H1 (cell line): Measurements from ENCODE around the gene HIGD2B. TPM values are rescaled to one million over a fixed set of nuclear protein-coding genes. Genes with fewer than 3 reads are reported as not detected.

Experiments
- CHD7 ChIP-seq: fragments of 300-600 bp; sonication (generic); IDR thresholded peaks from 2 replicates; pipeline ENCODE4 v1.7.1; 2012; ENCODE audit warnings: low read length, moderate library complexity, mild to moderate bottlenecking, inconsistent platforms; ENCODE audit not compliant: insufficient replicate concordance
- E2F6 ChIP-seq: IDR thresholded peaks from 2 replicates; pipeline ENCODE4 v1.6.1; 2012; ENCODE audit warnings: inconsistent platforms
- JUN ChIP-seq: IDR thresholded peaks from 2 replicates; pipeline ENCODE4 v1.6.1; 2011; ENCODE audit warnings: low read depth, mild to moderate bottlenecking, improper control_type of control experiment, low read length
- KDM5A ChIP-seq: fragments of 200-600 bp; IDR thresholded peaks from 2 replicates; pipeline ENCODE4 v1.7.1; 2012; ENCODE audit warnings: mild to moderate bottlenecking, low read length, inconsistent platforms, mixed read lengths
- NANOG ChIP-seq: IDR thresholded peaks from 2 replicates; pipeline ENCODE4 v1.6.1; 2011; ENCODE audit warnings: low read length, low read depth, mild to moderate bottlenecking, inconsistent platforms; ENCODE audit not compliant: insufficient read depth, poor library complexity, severe bottlenecking
- SP1 ChIP-seq: IDR thresholded peaks from 2 replicates; pipeline ENCODE4 v1.6.1; 2011; ENCODE audit warnings: low read depth, low read length
- polyA plus RNA-seq, 7 experiments: library from polyadenylated mRNA; depleted of rRNA in 3 of 7; stranded (reverse) in 5 of 7; unstranded in 2 of 7; fragments of >200 nt in 5 of 7; fragments of 200-250 nt in 2 of 7; gene quantifications; 1 replicate in 5 of 7; 2 replicates in 1 of 7; 4 replicates in 1 of 7; pipeline versions ENCODE4 v1.2.1 to v1.2.3, GENCODE V29; 2011 to 2013; ENCODE audit warnings: missing spikeins in 2 of 7, mixed read lengths in 2 of 7
- total RNA-seq: library from RNA; stranded (reverse); fragmentation: NEBNext Ultra II Directional; extraction: Animal tissue kit (Norgen Biotek cat#: 25700); gene quantifications from 2 replicates; pipeline ENCODE4 v1.2.1, GENCODE V29; 2021
- TF ChIP-seq, protein P1 (sequence below): IDR thresholded peaks from 2 replicates; pipeline ENCODE4 v1.6.1; 2012; ENCODE audit warnings: inconsistent platforms
- TF ChIP-seq, protein P2 (sequence below), 3 experiments: IDR thresholded peaks; 1 replicate in 2 of 3; 2 replicates in 1 of 3; pipeline versions ENCODE4 v1.5.1 to v1.6.1; 2011; ENCODE audit warnings: low read length in 3 of 3, mild to moderate bottlenecking in 3 of 3, inconsistent platforms in 2 of 3, low read depth in 1 of 3, moderate library complexity in 1 of 3; ENCODE audit not compliant: insufficient read depth in 1 of 3; ENCODE audit errors: control extremely low read depth in 1 of 3

Gene HIGD2B
- total and polyA plus RNA-seq, 2 of the 8 experiments (the other 6 are each of a cell fraction or from before 2014, with no cell fraction given): not detected

GRCh38 chr15:72735111-72735510, 49.1 kb upstream of the HIGD2B start (continued):
- TF ChIP-seq CHD7 (no peak), JUN (no peak), E2F6 (no peak), KDM5A (no peak), NANOG (no peak), SP1 (no peak)
- TF ChIP-seq, protein P1, sequence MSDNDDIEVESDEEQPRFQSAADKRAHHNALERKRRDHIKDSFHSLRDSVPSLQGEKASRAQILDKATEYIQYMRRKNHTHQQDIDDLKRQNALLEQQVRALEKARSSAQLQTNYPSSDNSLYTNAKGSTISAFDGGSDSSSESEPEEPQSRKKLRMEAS: no peak
- TF ChIP-seq, protein P2, sequence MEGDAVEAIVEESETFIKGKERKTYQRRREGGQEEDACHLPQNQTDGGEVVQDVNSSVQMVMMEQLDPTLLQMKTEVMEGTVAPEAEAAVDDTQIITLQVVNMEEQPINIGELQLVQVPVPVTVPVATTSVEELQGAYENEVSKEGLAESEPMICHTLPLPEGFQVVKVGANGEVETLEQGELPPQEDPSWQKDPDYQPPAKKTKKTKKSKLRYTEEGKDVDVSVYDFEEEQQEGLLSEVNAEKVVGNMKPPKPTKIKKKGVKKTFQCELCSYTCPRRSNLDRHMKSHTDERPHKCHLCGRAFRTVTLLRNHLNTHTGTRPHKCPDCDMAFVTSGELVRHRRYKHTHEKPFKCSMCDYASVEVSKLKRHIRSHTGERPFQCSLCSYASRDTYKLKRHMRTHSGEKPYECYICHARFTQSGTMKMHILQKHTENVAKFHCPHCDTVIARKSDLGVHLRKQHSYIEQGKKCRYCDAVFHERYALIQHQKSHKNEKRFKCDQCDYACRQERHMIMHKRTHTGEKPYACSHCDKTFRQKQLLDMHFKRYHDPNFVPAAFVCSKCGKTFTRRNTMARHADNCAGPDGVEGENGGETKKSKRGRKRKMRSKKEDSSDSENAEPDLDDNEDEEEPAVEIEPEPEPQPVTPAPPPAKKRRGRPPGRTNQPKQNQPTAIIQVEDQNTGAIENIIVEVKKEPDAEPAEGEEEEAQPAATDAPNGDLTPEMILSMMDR (IDR thresholded peaks at IDR 0.05; ENCODE audit: control extremely low read depth in 1 of 3, insufficient read depth in 1 of 3, low read depth in 1 of 3, low read length in 3 of 3): no peak
